Endometrial microvascular endothelial cells (primary cell): ENCODE results near the gene RTF1. TPM values are rescaled to one million over a fixed set of nuclear protein-coding genes. Genes with fewer than 3 reads are reported as not detected.

Experiments
- in situ Hi-C: cut with HindIII; loops from 2 replicates; pipeline ENCODE4 v1.10.0; 2017; ENCODE audit warnings: low sequenced_read_pairs, low pct_unique_long_range_greater_than_20kb; ENCODE audit errors: inconsistent ontology term
- total RNA-seq: library from RNA; depleted of rRNA; stranded (reverse); fragments of >200 nt; gene quantifications from one replicate; pipeline ENCODE4 v1.2.3, GENCODE V29; 2015; ENCODE audit errors: inconsistent ontology term

Gene RTF1
- total RNA-seq, 1 donor from 2014 or later = 29.8 TPM

GRCh38 chr15:41482110-41482877 is 65.4 kb downstream of the RTF1 start:
- in situ Hi-C loops = no loop called here

DNA sequence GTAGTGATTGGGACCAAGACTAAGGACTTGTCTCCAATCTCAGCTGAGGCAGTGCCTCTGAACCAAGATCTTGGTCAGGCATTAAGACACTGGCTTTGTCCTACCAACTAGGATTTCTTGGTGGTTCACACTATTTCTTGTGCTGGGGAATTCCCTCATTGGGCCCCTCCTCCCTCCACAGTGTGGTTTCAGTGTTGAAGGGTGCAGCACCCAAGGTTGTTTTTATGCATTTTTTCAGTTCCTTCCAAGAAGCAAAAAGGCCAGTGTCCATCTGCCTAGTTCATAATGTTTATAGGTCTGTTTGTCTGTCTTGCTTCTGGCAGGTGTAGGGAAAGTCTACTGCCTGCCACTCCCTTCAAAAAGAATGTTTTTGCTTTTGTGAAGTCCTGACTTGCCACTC is 66.2 kb downstream of the RTF1 start:
- in situ Hi-C loops = no loop called here

DNA sequence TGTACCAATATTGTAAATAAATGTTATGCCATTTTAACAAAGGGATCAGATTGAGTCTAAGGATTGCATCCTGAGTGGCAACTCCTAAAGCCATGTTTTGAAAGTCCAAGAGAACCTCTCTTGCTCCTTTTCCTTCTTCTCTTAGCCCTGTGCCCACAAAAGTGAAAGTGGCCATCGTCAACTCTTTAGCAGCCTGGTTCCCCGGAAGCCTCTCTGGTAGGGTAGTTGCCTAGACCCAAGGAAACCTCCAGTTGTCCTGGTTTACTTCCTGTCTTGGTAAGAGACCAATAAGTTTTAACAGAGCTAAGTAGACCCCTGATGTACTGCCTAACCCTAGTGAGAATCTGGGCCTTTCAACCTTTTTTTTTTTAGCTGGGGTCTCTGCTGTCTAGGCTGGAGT is 66.6 kb downstream of the RTF1 start:
- in situ Hi-C loops = no loop called here

- in situ Hi-C loops = no loop called here
These were observed 68.2 kb downstream of the RTF1 start for GRCh38 chr15:41484937-41485625.

DNA sequence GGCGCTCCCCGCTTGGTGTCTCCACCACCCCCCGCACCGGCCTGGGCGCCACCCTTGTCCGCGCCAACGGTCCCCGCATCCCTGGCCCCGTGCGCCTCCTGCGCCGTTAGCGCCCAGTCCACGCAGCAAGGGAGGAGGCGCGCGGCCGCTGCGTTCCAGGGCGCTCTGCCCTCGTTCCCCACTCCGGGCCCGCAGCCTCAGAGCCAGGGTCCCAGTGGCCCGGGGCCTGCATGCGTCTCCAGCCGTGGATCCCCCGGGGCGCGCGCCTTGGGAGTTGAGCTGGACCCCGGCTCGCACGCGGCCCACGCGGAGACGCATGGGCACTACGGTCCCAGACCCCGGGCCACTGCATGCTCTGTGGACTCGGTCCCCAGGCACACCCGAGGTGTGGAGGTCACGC is 69.4 kb downstream of the RTF1 start:
- in situ Hi-C loops = no loop called here

DNA sequence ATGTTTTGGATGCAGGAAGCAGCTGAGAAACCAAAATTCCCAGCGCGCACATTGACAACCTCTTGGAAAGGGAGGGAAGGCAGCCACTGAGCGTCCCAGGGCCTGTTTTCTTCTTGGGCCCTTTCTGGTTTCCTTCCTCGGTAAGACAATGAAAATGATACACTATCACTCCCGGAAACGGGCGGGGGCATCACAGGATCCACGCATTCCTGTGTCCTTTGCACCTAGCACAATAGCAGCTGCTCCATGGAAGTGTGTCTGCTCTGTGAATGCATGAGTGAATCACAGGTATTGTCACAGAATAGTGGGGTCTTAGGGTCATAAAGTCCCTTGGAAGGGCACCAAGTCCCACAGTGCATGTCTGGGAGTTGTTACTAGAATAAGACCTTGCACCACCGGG is 70.5 kb downstream of the RTF1 start:
- in situ Hi-C loops = no loop called here

- in situ Hi-C loops = no loop called here
These were observed 70.9 kb downstream of the RTF1 start for GRCh38 chr15:41487802-41488201.

DNA sequence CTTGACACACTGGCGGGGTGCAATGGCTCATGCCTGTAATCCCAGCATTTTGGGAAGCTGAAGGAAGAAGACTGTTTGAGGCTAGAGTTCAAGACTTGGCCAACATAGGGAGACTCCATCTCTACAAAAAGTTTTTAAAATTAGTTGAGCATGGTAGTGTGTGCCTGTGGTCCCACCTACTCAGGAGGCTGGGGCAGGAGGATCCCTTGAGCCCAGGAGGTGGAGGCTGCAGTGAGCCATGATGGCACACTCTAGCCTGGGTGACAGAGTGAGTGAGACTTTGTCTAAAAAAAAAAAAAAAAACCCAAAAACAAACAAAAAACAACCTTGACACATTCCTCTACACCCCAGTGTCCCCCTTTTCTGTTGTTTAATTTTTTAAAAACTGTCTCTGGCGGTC is 72.7 kb downstream of the RTF1 start:
- in situ Hi-C loops = no loop called here

GRCh38 chr15:41490355-41490754 is 73.5 kb downstream of the RTF1 start:
- in situ Hi-C loops = no loop called here

- in situ Hi-C loops = no loop called here
These were observed 75.0 kb downstream of the RTF1 start for GRCh38 chr15:41491889-41492288.

- in situ Hi-C loops = no loop called here
These were observed 75.8 kb downstream of the RTF1 start for GRCh38 chr15:41492597-41493204.

DNA sequence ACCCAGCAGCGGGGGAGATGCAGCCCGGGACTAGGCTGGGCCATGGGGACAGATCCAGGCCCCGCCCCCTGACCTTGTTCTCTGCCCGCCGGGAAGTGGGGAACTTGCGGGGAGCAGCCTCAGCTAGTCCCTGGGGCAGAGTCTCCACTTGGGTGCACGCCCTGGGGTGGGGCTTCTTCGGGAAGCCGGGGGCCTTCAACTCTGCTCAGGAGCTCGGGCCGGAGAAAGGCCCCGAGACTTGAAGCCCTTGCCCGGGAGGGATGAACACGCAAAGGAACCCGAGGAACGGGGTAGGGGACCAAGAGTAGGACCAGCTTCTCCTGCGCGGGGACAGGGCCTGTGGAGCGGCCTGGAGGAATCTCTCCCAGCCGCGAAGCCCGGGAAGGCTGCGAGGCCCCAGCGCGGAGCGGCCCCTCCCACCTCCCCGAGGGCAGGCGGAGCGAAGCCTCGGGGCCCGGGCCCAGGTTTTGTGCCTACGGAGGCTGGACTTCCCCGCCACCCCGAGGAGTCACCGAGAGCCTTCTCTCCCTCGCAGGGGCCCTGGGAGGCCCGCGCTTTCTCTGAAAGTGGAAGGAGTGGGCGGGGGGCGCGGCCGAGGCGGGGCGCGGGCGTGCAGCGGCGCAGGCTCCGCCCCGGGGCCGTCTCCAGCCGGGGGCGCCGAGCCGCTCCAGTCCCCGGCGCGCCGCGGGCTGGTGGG is 76.5 kb downstream of the RTF1 start, which contains the start of gene ITPKA:
ITPKA (plus strand) TSS at position 670 of the 697 bp plus-strand sequence. CDS start 54 bp downstream, outside the sequence.
- in situ Hi-C loops = no loop called here

DNA sequence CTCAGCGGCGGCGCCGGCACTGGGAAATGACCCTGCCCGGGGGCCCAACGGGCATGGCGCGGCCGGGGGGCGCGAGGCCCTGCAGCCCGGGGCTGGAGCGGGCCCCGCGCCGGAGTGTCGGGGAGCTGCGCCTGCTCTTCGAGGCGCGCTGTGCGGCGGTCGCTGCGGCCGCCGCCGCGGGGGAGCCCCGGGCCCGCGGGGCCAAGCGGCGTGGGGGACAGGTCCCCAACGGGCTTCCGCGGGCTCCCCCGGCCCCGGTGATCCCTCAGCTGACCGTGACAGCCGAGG is 77.0 kb downstream of the RTF1 start:
- in situ Hi-C loops = no loop called here

- in situ Hi-C loops = no loop called here
These were observed 77.5 kb downstream of the RTF1 start for GRCh38 chr15:41494190-41494921.

GRCh38 chr15:41494922-41495735 is 78.2 kb downstream of the RTF1 start:
- in situ Hi-C loops = no loop called here

GRCh38 chr15:41495736-41496599 is 79.1 kb downstream of the RTF1 start:
- in situ Hi-C loops = no loop called here

DNA sequence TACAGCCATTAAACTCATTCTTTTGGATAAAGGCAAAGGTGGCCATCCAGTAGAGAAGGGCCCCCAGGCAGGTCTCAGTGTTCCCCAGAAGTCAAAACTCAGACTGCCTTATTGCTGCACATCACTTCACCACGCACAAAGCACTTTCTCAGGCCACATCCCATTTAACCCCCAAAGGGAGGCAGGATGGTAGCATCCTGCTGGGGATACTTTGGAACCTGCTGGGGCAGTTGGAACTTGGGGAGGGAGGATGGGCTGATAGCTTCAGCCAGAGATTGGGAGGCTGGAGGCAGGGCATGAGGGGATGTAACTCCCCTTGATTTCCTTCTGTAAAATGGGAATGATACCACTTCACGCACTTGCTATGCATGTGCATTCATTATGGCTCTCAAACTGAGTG is 81.8 kb downstream of the RTF1 start:
- in situ Hi-C loops = no loop called here
